Osteocyte (in vitro differentiated cells): ENCODE results near the gene MESP2. TPM values are rescaled to one million over a fixed set of nuclear protein-coding genes. Genes with fewer than 3 reads are reported as not detected.

Experiments used
- DNase-seq: peaks from one replicate; pipeline ENCODE4 v3.0.0; 2021; ENCODE audit warnings: mixed read lengths; ENCODE audit not compliant: unreplicated experiment; ENCODE audit errors: extremely low spot score
- H3K27ac Mint-ChIP-seq: one replicate; pipeline ENCODE4 v1.8.0; 2021; ENCODE audit warnings: mild to moderate bottlenecking, mixed read lengths; ENCODE audit not compliant: unreplicated experiment
- H3K27me3 Mint-ChIP-seq: one replicate; pipeline ENCODE4 v1.8.0; 2021; ENCODE audit warnings: mixed read lengths; ENCODE audit not compliant: unreplicated experiment
- H3K36me3 Mint-ChIP-seq: one replicate; pipeline ENCODE4 v1.8.0; 2021; ENCODE audit warnings: mixed read lengths; ENCODE audit not compliant: unreplicated experiment
- H3K4me1 Mint-ChIP-seq: one replicate; pipeline ENCODE4 v1.8.0; 2021; ENCODE audit warnings: mixed read lengths; ENCODE audit not compliant: unreplicated experiment
- H3K4me3 Mint-ChIP-seq: one replicate; pipeline ENCODE4 v1.8.0; 2021; ENCODE audit warnings: mild to moderate bottlenecking, moderate library complexity, mixed read lengths; ENCODE audit not compliant: unreplicated experiment
- H3K9me3 Mint-ChIP-seq: one replicate; pipeline ENCODE4 v1.8.0; 2021; ENCODE audit warnings: mixed read lengths; ENCODE audit not compliant: unreplicated experiment
- CTCF ChIP-seq: fragments of 200-600 bp; sonication (generic); IDR thresholded peaks from 2 replicates; pipeline ENCODE4 v1.5.0; 2021; ENCODE audit warnings: antibody characterized with exemption, mild to moderate bottlenecking, moderate library complexity
- total RNA-seq: library from RNA; stranded (reverse); gene quantifications from 2 replicates; pipeline ENCODE4 v1.2.1, GENCODE V29; 2021

Gene MESP2
- total RNA-seq, 1 donor from 2014 or later, result not detected

- no peak for TF ChIP-seq CTCF
- no peaks in the 10 kb centered on the region for H3K9me3 Mint-ChIP-seq
- no peak for DNase-seq
- H3K27me3 Mint-ChIP-seq, result no peaks in the 10 kb centered on the region
- no peaks in the 10 kb centered on the region for H3K36me3 Mint-ChIP-seq
- no peak overlapping the region for H3K4me3 Mint-ChIP-seq
- H3K4me1 Mint-ChIP-seq, result peaks cover 63% of the 10 kb centered on the region
- H3K27ac Mint-ChIP-seq, result peak overlapping the region; percentile 72
Measured at GRCh38 chr15:89827829-89828228, 51.7 kb downstream of the MESP2 start.

Other genes with a start within 250 kb of the MESP2 start
- gene TICRR, start 200.9 kb upstream of the MESP2 start, total RNA-seq, result 2.1 and 2.3 TPM in 2 replicates
- 18.2 and 20.0 TPM in 2 replicates for gene KIF7, start 120.9 kb upstream of the MESP2 start, total RNA-seq
- 0.70 and 0.84 TPM in 2 replicates for gene PLIN1, start 97.0 kb upstream of the MESP2 start, total RNA-seq
- 4.6 and 5.6 TPM in 2 replicates for gene PEX11A, start 85.6 kb upstream of the MESP2 start, total RNA-seq
- gene WDR93, start 85.5 kb upstream of the MESP2 start, total RNA-seq, result 0.19 TPM in 1 of 2 replicates, not detected in the other
- gene MESP1, start 25.1 kb upstream of the MESP2 start, total RNA-seq, result 2.1 and 2.2 TPM in 2 replicates
- gene ANPEP, start 38.5 kb downstream of the MESP2 start, total RNA-seq, result 93.1 and 95.4 TPM in 2 replicates
- 26.9 and 29.3 TPM in 2 replicates for gene AP3S2, start 117.7 kb downstream of the MESP2 start, total RNA-seq
- 18.7 and 23.0 TPM in 2 replicates for gene ARPIN, start 136.6 kb downstream of the MESP2 start, total RNA-seq
- gene ZNF710, start 225.0 kb downstream of the MESP2 start, total RNA-seq, result 16.3 and 24.2 TPM in 2 replicates